ENCODE data around the gene BORCS5.
"Not testable (repeated sequence)": the region's sequence is repeated elsewhere in the genome, so short reads cannot be mapped to it uniquely, and the experiment has no call there.

Gene BORCS5

GRCh38 chr12:12400793-12401192, 43.9 kb downstream of the BORCS5 start:
- TF ChIP-seq PAX5 (IDR thresholded peaks at IDR 0.05; ENCODE audit: insufficient read depth, low read length, severe bottlenecking) (no peak), POLR2A (IDR thresholded peaks at IDR 0.05; ENCODE audit: low read depth, low read length) (no peak)
- no peak for FAIRE-seq
- DNase-seq (ENCODE audit: insufficient read length, low spot score): no peak

GRCh38 chr12:12403264-12404248, 46.7 kb downstream of the BORCS5 start:
- DNase-seq (ENCODE audit: insufficient read length, low spot score): no peak
- FAIRE-seq: peak; percentile 52
- TF ChIP-seq SPI1 (IDR thresholded peaks at IDR 0.05; ENCODE audit: low read depth, low read length) (no peak), POU2F2 (IDR thresholded peaks at IDR 0.05; ENCODE audit: low read depth, low read length) (no peak), POLR2AphosphoS5 (IDR thresholded peaks at IDR 0.05; ENCODE audit: low read depth, low read length) (no peak), TAF1 (IDR thresholded peaks at IDR 0.05; ENCODE audit: low read depth, low read length) (no peak), POLR2A (IDR thresholded peaks at IDR 0.05; ENCODE audit: low read depth, low read length) (no peak), PAX5 (IDR thresholded peaks at IDR 0.05; ENCODE audit: insufficient read depth, low read length, severe bottlenecking) (no peak)

- DNase-seq (ENCODE audit: insufficient read length, low spot score): no peak
- no peak for FAIRE-seq
- TF ChIP-seq POU2F2 (IDR thresholded peaks at IDR 0.05; ENCODE audit: low read depth, low read length): no peak
- TF ChIP-seq POLR2AphosphoS5 (IDR thresholded peaks at IDR 0.05; ENCODE audit: low read depth, low read length): no peak
- TF ChIP-seq TAF1 (IDR thresholded peaks at IDR 0.05; ENCODE audit: low read depth, low read length): no peak
- TF ChIP-seq POLR2A (IDR thresholded peaks at IDR 0.05; ENCODE audit: low read depth, low read length): no peak
- TF ChIP-seq SPI1 (IDR thresholded peaks at IDR 0.05; ENCODE audit: low read depth, low read length): no peak
- no peak for TF ChIP-seq PAX5 (IDR thresholded peaks at IDR 0.05; ENCODE audit: insufficient read depth, low read length, severe bottlenecking)
Observed at GRCh38 chr12:12404297-12404696, 47.4 kb downstream of the BORCS5 start.

- FAIRE-seq (no peak), DNase-seq (ENCODE audit: insufficient read length, low spot score) (no peak)
- no peak for TF ChIP-seq PAX5 (IDR thresholded peaks at IDR 0.05; ENCODE audit: insufficient read depth, low read length, severe bottlenecking)
- no peak for TF ChIP-seq POU2F2 (IDR thresholded peaks at IDR 0.05; ENCODE audit: low read depth, low read length)
- TF ChIP-seq SPI1 (IDR thresholded peaks at IDR 0.05; ENCODE audit: low read depth, low read length): no peak
- no peak for TF ChIP-seq POLR2AphosphoS5 (IDR thresholded peaks at IDR 0.05; ENCODE audit: low read depth, low read length)
- no peak for TF ChIP-seq TAF1 (IDR thresholded peaks at IDR 0.05; ENCODE audit: low read depth, low read length)
- TF ChIP-seq POLR2A (IDR thresholded peaks at IDR 0.05; ENCODE audit: low read depth, low read length): no peak
Observed at GRCh38 chr12:12405882-12406281, 49.0 kb downstream of the BORCS5 start.

GRCh38 chr12:12406762-12407161, 49.9 kb downstream of the BORCS5 start:
- FAIRE-seq (no peak), DNase-seq (ENCODE audit: insufficient read length, low spot score) (no peak)
- no peak for TF ChIP-seq POLR2A (IDR thresholded peaks at IDR 0.05; ENCODE audit: low read depth, low read length)
- no peak for TF ChIP-seq SPI1 (IDR thresholded peaks at IDR 0.05; ENCODE audit: low read depth, low read length)
- TF ChIP-seq TAF1 (IDR thresholded peaks at IDR 0.05; ENCODE audit: low read depth, low read length): no peak
- no peak for TF ChIP-seq POU2F2 (IDR thresholded peaks at IDR 0.05; ENCODE audit: low read depth, low read length)
- no peak for TF ChIP-seq POLR2AphosphoS5 (IDR thresholded peaks at IDR 0.05; ENCODE audit: low read depth, low read length)
- TF ChIP-seq PAX5 (IDR thresholded peaks at IDR 0.05; ENCODE audit: insufficient read depth, low read length, severe bottlenecking): no peak

- FAIRE-seq (no peak), DNase-seq (ENCODE audit: insufficient read length, low spot score) (no peak)
- TF ChIP-seq SPI1 (IDR thresholded peaks at IDR 0.05; ENCODE audit: low read depth, low read length): no peak
- TF ChIP-seq TAF1 (IDR thresholded peaks at IDR 0.05; ENCODE audit: low read depth, low read length): no peak
- TF ChIP-seq POLR2AphosphoS5 (IDR thresholded peaks at IDR 0.05; ENCODE audit: low read depth, low read length): no peak
- no peak for TF ChIP-seq POLR2A (IDR thresholded peaks at IDR 0.05; ENCODE audit: low read depth, low read length)
- TF ChIP-seq POU2F2 (IDR thresholded peaks at IDR 0.05; ENCODE audit: low read depth, low read length): no peak
- TF ChIP-seq PAX5 (IDR thresholded peaks at IDR 0.05; ENCODE audit: insufficient read depth, low read length, severe bottlenecking): no peak
Observed at GRCh38 chr12:12408265-12408690, 51.4 kb downstream of the BORCS5 start.

GRCh38 chr12:12409337-12409736, 52.5 kb downstream of the BORCS5 start:
- DNase-seq (ENCODE audit: insufficient read length, low spot score); FAIRE-seq: not testable (repeated sequence)

GRCh38 chr12:12415886-12416285, 59.0 kb downstream of the BORCS5 start:
- TF ChIP-seq POLR2A (IDR thresholded peaks at IDR 0.05; ENCODE audit: low read depth, low read length): no peak
- FAIRE-seq (no peak), DNase-seq (ENCODE audit: insufficient read length, low spot score) (no peak)

- DNase-seq (ENCODE audit: insufficient read length, low spot score); FAIRE-seq: not testable (repeated sequence)
Observed at GRCh38 chr12:12419165-12419564, 62.3 kb downstream of the BORCS5 start.

GRCh38 chr12:12423367-12423766, 66.5 kb downstream of the BORCS5 start:
- no peak for TF ChIP-seq POLR2AphosphoS5 (IDR thresholded peaks at IDR 0.05; ENCODE audit: low read depth, low read length)
- TF ChIP-seq TAF1 (IDR thresholded peaks at IDR 0.05; ENCODE audit: low read depth, low read length): no peak
- TF ChIP-seq SPI1 (IDR thresholded peaks at IDR 0.05; ENCODE audit: low read depth, low read length): no peak
- no peak for TF ChIP-seq POU2F2 (IDR thresholded peaks at IDR 0.05; ENCODE audit: low read depth, low read length)
- TF ChIP-seq POLR2A (IDR thresholded peaks at IDR 0.05; ENCODE audit: low read depth, low read length): no peak
- no peak for TF ChIP-seq PAX5 (IDR thresholded peaks at IDR 0.05; ENCODE audit: insufficient read depth, low read length, severe bottlenecking)
- DNase-seq (ENCODE audit: insufficient read length, low spot score) (no peak), FAIRE-seq (no peak)
